Activated CD4-positive, alpha-beta T cell treated with anti-CD3 and anti-CD28 coated beads, Interleukin-2, amount 50 U/mL, for 16 hours (primary cell): ENCODE data around the gene SMIM29.

Source experiments
- DNase-seq: peaks from one replicate; pipeline ENCODE4 v3.0.0-alpha.2; 2020

SMIM29 gene

DNA sequence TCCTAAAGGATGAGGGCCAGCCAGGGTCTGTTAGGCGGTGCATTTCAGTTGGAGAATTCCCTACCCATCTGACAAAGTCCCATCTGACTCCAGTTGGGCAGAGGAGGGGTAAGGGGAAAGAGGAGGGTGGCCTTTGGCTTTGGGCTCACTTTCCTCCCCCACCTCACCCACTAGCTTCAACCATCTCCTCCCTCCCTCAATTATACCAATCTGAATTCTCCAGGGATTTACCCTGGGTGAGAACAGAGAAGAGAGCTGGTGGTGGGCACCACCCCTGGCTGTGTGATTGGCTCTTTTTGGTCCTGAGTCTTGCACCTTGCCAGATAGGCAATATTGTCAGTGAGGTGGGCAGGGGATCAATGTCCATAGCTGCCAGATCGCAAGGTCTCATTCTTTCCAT is 8.9 kb downstream of the SMIM29 start:
- no peak for DNase-seq

DNA sequence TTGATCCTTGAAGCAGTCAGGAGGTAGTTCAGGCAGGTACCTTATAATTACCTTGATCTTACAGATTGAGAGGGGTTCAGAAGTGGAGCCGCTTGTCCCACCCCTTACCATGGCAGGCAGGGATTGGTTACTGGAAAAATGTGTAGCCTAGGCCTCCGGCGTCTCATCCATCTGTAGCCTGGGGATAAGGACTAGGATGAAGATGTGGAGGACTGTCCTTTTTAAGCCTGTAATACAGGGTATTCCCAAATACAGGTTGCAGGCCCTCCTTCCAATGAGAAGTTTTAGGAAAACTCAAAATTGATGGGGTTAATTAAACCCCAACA is 9.3 kb downstream of the SMIM29 start:
- DNase-seq: no peak

DNA sequence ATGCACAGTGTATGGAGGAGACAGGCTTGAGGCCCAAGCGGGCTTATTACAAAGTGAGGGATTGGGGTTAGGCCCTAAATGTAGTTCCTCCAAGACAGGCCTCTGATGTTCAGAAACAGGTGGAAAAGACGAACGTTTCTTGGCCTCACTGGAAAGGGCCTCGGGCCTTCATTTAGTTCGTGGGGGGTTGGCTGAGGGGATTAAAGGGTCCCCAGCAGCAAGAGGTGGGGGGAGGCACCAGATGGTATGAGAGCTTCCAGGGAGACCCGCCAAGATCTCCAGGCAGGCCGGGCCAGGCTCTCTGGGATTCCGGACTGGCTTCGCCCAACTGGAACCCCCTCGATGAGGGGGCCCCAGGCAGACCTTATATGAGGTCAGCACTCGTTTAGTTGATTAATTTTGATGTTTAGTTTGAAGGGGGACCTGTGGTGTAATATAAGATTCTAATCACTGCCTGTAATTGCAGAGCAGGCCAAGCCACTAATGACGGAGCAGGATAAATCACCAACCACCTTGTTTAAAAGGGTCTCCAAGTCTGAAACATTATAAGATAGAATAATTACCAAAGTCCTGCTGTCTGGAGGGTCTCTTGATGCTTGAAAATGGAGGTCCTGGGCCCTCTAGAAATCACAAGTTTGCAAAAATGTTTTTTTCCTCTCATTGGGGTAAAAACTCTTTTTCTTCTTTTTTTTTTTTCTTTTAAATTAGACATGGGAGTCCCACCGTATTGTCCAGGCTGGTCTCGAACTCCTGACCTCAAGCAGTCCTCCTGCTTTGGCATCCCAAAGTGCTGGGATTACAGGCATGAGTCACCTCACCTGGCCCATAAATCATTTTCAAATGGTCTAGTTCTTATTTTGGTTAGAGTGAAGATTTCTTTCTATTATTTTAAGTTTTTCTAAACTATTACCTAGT is 10.0 kb downstream of the SMIM29 start:
- DNase-seq: no peak

DNA sequence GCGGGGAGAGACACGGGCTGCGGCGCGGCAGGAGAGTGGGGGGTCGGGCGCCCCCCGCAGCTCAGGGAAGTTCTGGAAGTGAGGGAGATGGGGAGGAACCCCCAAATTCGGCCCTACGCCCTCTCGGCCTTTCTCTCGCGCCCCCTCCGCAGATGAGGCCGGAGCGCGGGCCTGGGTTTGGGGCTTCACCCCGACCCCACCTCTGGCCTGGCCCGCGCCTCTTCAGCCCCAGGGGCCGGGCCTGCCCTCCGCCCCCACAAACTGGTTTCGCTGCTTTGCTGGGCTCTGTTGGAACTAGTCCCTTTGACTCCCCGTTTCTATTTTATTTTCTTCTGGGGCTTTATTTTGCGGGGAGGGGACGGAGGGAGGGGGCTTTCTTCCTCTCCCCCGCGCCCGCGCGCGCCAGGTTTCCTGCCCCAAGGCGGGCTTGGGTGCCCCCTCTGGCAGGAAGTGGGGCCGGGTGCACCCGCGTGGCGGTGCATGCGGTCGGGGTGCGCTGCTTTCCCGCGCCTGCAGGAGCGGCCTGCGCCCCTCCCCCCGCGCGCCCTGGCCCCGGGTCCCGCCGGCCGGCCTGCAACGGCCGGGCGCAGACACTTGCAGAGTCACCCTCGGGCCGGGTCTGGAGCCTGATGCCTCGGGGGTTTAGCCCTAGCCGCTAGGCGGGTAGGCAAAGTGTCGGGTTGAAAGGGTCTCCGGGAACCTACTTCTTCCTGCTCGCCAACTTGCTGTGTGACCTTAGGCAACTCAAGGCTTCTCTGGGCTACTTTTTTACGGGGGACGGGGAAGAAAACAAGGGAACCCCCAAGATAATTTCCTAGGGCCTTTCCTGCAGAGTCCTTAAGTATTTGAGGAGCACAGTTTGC is 10.9 kb downstream of the SMIM29 start:
- peak; percentile 82 for DNase-seq

DNA sequence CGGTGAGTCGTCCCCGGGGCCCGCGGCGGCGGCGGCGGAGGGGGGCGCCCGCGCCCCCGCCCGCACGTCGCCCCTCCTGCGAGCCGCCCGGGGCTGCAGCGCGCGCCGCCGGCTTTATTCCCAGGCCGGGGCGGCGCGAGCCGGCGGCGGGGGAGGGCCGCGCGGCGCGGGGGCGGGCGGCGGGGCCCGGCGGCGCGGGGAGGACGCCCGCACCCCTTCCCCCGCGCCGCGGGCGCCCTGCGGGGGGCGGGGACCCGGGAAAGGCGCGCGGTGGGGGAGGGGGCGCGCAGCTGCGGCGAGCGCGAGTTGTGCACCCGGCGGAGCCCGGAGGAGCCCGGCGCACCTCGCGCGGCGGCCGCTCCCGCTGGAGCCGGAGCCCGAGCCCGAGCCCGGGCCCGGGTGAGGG is 11.5 kb downstream of the SMIM29 start:
- no peak for DNase-seq

DNA sequence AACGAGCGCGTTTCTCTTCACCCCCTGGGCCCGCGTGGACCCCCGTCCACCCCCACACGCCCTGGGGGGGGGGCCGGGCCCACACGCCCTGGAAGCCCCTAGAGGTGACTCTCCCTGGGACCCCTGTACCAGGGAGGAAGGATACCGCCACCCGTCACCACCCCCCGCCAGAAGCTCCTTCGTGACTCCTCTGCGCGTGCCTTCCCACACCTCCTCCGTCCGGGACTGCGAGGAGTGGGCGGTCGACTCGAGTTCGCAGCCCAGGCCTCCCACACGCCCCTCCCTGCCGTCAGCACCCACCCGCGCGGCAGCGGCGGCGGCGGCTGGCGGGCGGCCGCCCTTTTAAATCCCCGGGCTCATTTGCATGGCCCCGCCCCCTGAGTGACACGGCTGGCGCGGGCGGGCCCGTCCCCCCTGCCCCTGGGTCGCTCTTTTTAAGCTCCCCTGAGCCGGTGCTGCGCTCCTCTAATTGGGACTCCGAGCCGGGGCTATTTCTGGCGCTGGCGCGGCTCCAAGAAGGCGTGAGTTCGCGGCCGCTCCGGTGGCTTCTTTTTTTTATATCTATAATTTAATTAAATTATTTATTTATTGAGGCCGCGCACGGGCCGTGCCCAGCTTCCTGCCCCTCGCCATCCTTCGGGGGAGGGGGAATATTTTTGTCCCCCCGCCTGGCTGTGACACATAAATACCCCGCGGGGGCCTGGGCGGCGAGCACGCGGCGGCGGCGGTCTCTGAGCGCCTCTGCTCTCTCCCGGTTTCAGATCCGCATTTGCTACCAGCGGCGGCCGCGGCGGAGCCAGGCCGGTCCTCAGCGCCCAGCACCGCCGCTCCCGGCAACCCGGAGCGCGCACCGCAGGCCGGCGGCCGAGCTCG is 12.1 kb downstream of the SMIM29 start, which contains the start of gene HMGA1:
HMGA1 (plus strand) TSS at position 431 of the 873 bp plus-strand sequence. CDS start 3,908 bp downstream, outside the sequence.
- peak; percentile 90 for DNase-seq

DNA sequence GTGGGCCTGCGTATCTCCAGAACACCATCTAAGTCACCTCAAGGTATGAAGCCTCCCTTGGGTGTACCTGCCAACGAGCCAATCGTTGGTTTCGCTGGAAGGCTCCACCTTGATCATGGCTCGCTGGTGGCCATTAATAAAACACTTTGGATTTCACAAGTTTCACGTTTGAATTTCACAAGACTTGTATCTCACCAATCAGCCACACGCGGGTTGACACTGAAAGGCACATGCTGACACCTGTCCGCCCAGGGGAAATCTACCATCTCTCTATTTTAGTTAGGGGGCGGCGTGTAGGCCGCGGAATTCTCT is 12.7 kb downstream of the SMIM29 start:
- DNase-seq: peak; percentile 59

DNA sequence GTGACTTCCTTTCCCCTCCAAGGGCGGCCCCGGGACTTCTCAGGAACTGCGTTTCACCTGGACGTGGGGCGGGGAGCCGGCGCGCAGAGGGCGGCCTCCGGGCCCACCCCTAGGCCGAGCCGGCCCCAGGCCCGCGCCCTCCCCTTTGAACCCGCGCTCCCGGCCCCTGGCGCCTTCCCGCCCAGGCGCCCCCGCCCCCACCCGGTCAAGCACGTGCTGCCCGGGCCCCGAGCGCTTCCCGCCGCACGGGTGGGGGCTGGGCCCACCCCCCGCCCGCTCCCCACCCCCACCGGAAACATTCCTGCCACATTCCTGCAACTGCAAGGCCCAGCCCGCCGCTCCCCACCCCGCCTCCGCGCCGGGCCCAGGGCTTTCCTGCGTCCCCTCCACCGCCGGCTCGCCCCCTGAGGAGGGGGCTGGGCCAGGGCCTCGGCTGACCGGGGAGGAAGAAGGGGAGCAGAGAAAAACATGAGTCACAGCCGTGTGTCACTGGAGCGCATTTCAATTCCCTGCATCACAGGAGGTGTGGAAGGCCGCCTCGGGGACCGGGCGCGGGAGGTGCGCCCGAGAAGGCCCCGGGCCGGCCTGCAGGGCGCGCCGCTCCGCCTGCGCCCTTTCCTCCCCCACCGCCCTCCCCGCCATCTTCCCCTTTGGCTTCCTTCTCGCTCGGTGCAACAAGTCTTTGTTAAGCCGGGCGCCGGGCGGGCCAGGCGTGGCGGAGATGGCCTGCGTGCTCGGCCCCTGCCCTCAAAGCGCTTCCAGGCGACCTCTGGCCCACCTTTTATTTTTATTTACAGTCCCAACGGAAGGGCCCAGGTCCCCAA is 13.3 kb downstream of the SMIM29 start:
- peak; percentile 71 for DNase-seq

DNA sequence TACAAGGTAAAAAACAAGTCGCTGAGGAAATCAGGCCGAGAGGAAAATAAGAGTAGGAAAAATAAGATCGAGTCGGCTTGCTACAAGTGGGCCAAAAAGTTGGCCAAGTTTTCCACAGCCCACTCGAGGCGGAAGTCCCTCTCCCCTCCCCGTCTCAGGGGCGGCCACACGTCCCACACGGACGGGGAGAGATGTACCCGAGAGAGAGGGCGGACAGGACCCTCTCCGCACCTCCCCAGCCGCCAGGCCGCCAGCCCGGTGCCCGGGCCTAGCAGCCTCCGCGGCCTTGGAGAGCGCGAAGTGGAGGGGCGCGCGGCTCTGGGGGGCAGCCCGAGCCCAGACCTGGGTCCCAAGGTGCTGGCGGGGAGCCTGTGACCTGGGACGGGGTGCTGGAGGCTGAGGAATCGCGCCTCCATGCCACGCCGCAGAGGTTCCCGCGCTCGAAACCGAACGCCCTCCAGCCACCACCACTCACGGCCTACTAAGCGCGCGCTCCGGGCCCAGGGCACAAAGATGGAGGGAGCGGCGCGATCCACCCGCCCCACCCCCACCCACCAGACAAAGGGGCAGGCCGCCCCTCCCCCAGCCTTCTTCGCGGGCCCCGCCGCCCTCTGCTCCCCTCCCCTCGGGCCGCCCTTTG is 14.0 kb downstream of the SMIM29 start:
- DNase-seq: no peak

DNA sequence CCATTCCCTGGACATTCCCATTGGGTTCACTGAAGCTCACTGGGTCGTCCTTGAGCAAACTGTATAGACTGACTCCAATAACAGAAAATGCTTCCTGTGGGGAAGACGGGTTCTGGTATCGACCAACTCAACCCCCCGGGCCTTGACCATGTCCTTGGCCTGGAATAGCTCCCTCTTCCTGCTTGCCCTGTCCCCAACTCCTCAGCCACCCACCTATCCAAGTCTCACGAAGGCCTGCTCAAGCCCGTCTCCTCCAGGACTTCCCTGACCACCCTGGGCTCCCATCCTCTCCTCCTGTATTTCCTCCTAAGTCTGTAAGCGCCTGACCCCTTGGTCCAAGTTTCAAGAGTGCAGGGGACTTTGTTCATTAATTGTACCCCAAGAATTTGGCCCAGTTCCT is 14.9 kb downstream of the SMIM29 start:
- no peak for DNase-seq

DNA sequence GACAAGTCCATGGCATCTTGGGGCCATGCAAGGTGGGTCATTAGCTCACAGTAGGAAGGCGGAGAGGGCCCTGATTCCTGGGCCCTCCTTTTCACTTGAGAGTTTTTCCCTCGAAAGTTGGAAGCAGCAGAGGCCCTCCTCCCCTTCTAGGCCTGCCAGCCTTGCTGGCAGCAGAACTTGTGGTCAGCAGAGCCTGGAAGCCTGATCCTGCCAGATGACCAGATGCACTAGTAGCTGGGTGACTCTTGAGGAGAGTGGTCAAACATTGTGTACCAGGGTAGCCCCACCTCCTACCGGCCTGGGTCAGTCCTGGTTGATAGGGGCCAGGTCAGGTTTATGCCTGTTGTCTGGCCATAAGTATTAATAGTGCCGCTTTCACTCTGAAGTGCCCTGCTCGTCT is 15.9 kb downstream of the SMIM29 start:
- no peak for DNase-seq

DNA sequence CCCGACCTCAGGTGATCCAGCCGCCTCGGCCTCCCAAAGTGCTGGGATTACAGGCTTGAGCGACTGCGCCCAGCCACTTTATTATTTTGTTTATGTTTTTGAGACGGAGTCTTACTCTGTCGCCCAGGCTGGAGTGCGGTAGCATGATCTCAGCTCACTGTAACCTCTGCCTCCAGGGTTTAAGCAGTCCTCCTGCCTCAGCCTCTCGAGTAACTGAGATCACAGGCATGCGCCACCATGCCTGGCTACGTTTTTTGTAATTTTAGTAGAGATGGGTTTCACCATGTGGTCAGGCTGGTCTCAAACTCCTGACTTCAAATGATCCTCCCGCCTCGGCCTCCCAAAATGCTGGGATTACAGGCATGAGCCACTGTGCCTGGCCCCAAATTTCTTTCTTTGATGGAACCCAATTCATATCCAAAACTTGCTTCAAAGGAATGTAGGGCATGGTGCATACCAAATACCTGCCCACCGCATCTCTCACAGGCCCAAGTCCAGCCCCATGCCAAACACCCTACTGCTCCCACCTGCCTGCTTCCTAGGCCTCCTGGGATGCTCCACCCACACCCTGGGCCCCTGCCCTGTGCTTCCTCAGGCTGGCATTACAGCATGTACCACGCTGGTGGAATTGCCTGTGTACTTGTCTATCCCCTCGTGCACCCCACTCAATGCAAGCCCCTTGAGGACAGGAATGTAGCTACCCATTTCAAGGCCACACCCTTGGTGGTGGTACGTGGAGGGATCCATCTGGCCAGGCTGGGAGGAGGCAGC is 17.1 kb downstream of the SMIM29 start:
- DNase-seq: no peak

DNA sequence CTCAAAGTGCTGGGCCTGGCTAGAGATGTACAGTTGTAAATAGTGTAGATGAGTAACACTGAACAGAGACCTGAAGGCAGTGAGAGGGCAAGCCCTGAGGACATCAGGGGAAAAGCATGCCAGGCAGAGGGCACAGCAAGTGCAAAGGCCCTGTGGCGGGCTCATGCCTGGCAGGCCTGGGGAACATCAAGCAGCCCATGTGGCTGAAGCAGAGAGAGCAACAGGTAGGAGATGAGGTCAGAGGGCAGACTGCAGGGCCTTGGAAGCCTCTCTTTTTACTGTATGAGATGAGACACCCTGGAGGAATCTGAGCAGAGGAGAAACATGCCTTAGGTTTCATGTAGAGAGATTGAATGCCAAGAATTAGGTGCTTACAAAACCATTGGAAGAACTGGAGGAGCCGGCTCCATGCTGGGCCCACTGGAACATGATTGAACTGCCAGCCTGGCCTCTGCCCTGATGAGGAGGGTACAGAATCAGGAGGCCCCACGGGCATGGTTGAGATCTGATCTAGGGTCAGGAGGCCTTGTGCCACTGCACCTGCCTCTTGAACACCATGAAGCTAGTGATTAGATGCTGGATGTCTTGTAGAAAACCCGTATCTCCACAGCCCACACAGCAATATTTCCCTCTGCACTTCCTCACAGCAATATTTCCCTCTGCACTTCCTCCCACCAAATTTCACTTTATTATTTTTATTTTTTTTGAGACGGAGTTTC is 18.0 kb downstream of the SMIM29 start:
- no peak for DNase-seq

DNA sequence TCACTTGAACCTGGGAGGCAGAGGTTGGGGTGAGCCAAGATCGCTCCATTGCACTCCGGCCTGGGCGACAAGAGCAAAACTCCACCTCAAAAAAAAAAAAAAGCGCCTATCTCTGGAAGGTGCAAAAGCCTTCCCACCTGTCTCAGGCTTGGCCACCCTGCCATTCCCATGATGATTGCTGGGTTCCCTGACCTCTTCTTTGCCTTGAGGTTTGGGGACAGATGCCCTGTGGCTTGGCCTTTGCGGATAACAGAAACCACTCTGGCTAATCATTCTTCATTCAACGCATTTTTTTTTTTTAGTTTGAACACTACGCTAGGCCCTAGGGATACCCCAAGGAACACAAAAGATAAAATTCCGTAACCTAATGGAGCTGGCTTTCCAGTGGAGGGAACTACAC is 18.9 kb downstream of the SMIM29 start:
- DNase-seq: no peak

DNA sequence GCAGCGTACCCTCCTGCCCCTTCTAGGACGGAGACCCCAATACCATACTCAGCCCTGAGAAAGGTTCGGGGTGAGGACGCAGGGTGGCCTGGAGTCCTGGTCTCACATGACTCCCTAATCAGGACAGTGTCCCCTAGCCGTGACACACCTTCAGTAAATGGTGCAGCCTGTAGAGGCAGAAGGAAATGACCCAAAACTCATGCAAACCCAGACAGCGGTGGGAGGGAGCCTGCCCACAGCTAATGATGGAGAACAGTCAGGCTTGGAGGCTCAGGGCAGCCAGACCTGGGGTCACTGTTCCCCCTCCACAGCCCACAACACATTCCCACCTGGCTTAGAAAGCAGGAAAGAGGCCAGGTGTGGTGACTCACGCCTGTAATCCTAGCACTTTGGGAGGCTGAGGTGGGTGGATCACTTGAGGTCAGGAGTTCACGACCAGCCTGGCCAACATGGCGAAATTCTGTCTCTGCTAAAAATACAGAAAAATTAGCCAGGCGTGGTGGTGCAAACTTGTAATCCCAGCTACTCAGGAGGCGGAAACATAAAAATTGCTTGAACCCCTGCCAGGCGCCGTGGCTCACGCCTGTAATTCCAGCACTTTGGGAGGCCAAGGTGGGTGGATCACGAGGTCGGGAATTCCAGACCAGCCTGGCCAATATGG is 20.9 kb downstream of the SMIM29 start:
- no peak for DNase-seq

DNA sequence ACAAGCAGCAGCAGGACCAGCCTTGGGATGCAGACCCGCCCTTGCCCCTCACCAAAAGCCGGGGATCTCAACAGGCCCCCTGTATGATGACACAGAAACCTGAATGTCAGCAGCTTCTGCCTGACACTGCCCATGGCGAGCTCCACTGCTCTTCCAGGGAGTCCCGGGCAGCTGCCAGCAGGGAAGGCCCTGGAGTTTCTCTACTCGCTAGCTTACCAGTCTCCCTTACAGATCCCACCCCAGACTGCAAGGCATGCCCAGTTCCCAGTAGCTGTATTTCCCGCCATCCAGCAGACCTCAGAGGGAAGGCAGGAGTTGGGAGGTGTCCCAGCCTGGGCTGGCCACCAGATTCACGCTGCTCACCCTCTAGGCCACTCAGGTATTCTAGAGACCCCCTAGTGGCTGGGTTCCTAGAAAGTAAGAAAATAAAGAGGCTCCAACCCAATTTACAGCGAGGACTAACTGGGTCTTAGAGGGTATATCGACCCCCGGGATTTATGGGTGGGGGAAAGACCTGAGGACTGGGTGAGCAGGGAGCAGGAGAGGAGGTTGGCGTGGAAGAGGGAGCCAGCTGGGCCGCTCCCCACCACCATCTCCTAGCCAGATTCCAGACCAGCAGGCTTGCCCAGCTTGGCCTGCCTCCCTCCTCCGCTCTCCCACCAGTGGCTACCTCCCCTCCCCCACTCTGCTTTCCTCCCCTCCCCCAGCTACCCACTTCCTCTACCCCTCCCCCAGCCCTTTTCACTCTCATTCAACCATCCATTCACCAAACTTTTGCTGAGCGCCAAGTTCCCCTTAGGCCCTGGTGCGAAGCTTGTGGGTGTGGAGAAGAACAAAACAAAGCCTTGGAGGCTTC is 21.8 kb downstream of the SMIM29 start:
- no peak for DNase-seq

DNA sequence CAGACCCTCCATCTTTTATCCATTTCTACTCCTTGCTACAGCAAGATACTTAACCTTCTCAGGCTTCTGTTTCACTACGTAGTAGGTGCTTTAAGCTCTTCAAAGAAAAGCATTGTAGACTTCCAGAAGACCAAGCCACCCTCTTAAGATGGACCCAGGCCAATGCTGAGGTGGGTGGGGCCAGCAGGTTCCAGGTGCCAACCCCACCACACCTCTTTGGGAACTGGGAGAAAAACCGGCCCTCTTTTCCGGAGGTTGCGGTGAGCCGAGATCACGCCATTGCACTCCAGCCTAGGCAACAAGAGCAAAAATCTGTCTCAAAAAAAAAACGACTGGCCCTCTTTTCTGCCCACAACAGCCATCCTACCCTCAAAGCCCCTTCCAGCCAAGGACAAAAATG is 22.7 kb downstream of the SMIM29 start:
- no peak for DNase-seq

DNA sequence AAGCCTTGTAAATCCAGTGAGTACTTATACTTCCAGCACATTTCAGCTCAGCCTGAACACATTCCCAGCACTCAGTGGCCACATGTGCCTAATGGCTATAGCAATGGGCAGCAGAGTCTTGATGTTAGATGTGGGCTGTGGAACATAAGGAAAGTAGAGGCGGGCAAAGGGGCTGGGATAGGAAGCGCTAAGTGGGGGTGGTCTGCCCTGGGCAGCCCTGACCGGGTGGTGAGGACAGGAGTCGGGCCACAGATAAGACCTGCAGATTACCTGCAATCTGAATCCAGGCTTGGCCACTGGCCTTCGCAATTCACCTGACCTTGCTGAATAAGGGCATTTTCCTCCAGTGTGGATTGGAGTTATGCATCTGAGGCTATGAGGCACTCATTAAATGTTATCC is 23.3 kb downstream of the SMIM29 start:
- DNase-seq: no peak
